Loucy (cell line): ENCODE results near the gene CCDC184.

Experiments used
- CTCF ChIP-seq: fragments of 200-600 bp; sonication (generic); conservative IDR thresholded peaks from 2 replicates; pipeline ENCODE4 v1.5.1; 2014; ENCODE audit warnings: mild to moderate bottlenecking, antibody characterized with exemption, low read length
- EZH2phosphoT487 ChIP-seq: fragments of 200-600 bp; IDR thresholded peaks from 2 replicates; pipeline ENCODE4 v1.6.1; 2018; ENCODE audit warnings: antibody characterized with exemption, mild to moderate bottlenecking, moderate library complexity, borderline replicate concordance

GRCh38 chr12:48197971-48198671 is 14.7 kb downstream of the CCDC184 start:
- no peak for TF ChIP-seq CTCF
- no peak for TF ChIP-seq EZH2phosphoT487
